Right atrium auricular region (tissue), 2 donors: Measurements from ENCODE around the gene CDK5. TPM values are rescaled to one million over a fixed set of nuclear protein-coding genes. Genes with fewer than 3 reads are reported as not detected.

Experiments used
- DNase-seq: peaks from one replicate; pipeline ENCODE4 v3.0.0-alpha.2; 2019; ENCODE audit warnings: low spot score
- H3K27ac ChIP-seq, 2 donors: fragments of 200-600 bp; sonication (generic); 1 replicate in 1 of 2; 2 replicates in 1 of 2; pipeline ENCODE4 v1.5.1; 2016 to 2019
- H3K27me3 ChIP-seq, 2 donors: fragments of 200-600 bp; sonication (generic); one replicate each; pipeline versions ENCODE4 v1.5.1 to v1.6.0; 2017 to 2019
- H3K36me3 ChIP-seq: fragments of 200-600 bp; sonication (generic); one replicate; pipeline ENCODE4 v1.5.1; 2016
- H3K4me1 ChIP-seq, 2 donors: fragments of 200-600 bp; sonication (generic); one replicate each; pipeline versions ENCODE4 v1.5.1 to v1.6.0; 2017 to 2019
- H3K4me3 ChIP-seq, 2 donors: fragments of 200-600 bp; sonication (generic); 1 replicate in 1 of 2; 2 replicates in 1 of 2; pipeline ENCODE4 v1.5.1; 2017 to 2019; ENCODE audit warnings: mild to moderate bottlenecking in 1 of 2, moderate library complexity in 1 of 2
- H3K9me3 ChIP-seq, 2 donors: fragments of 200-600 bp; sonication (generic); one replicate each; pipeline ENCODE4 v1.5.1; 2019
- CTCF ChIP-seq, 2 donors: fragments of 200-600 bp; sonication (generic); IDR thresholded peaks; one replicate each; pipeline ENCODE4 v1.5.1; 2019; ENCODE audit warnings: antibody characterized with exemption in 2 of 2
- total RNA-seq, 2 donors: library from RNA; depleted of rRNA; stranded (reverse); fragments of >200 nt; gene quantifications; one replicate each; pipeline ENCODE4 v1.1.0, GENCODE V29; 2016

Gene CDK5
- total RNA-seq, 2 donors from 2014 or later, result 4.4 to 4.9 TPM

DNA sequence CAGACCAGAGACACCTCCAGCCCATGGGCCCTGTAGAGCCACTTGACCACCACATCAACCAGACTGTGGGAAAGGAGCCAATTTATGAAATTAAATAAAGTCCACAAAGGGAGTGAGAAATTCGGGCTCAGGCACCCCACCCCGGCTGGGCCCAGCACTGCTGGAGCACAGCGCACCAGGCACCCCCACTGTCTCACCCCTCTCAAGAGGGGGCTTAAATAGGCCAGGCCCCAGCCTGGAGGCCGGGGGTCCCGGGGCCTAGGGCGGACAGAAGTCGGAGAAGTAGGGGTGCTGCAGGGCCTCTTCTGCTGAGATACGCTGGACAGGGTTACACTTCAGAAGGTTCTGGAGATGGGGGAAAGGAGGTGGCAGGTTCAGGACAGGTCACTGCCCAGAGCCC, 3.9 kb downstream of the CDK5 start:
- DNase-seq, result no peak
- H3K4me1 ChIP-seq, result peaks cover 0 to 24% of the 10 kb centered on the region in 2 donors
- no peak overlapping the region for H3K4me3 ChIP-seq
- no peaks in the 10 kb centered on the region for H3K36me3 ChIP-seq
- H3K27ac ChIP-seq, result no peak overlapping the region
- no peaks in the 10 kb centered on the region for H3K9me3 ChIP-seq
- no peak for TF ChIP-seq CTCF (IDR thresholded peaks at IDR 0.05)
- H3K27me3 ChIP-seq, result no peaks in the 10 kb centered on the region

DNA sequence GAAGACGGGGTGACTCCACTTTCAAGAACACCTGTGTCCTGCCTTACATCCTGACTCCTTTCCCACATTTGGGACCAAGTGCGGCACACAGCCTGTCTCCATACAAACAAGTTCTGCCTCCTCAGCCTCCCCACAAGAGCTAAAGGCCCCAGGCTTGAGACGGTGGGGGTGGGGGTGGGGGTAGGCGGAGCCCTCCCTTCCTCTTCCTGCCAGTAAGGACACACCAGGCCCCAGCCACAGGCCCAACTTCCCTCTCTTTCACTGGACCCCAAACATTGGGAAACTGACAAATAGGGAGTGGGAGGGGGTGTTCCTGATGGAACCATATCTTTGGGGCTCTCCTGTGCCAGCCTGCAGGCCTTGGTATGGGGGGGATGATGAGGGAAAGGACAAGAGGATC, 4.6 kb downstream of the CDK5 start:
- peaks cover 0 to 17% of the 10 kb centered on the region in 2 donors for H3K4me1 ChIP-seq
- H3K4me3 ChIP-seq, result no peak overlapping the region
- no peaks in the 10 kb centered on the region for H3K9me3 ChIP-seq
- no peak overlapping the region for H3K27ac ChIP-seq
- no peak for DNase-seq
- TF ChIP-seq CTCF (IDR thresholded peaks at IDR 0.05), result no peak
- no peaks in the 10 kb centered on the region for H3K27me3 ChIP-seq
- no peaks in the 10 kb centered on the region for H3K36me3 ChIP-seq

- H3K27ac ChIP-seq, result no peak overlapping the region
- peaks cover 0 to 18% of the 10 kb centered on the region in 2 donors for H3K4me1 ChIP-seq
- H3K27me3 ChIP-seq, result no peaks in the 10 kb centered on the region
- no peak for DNase-seq
- no peaks in the 10 kb centered on the region for H3K36me3 ChIP-seq
- TF ChIP-seq CTCF (IDR thresholded peaks at IDR 0.05), result no peak
- H3K4me3 ChIP-seq, result peak overlapping the region in 1 of 2 donors; percentile 22
- H3K9me3 ChIP-seq, result no peaks in the 10 kb centered on the region
These were observed 6.6 kb downstream of the CDK5 start for GRCh38 chr7:151051108-151051507.

DNA sequence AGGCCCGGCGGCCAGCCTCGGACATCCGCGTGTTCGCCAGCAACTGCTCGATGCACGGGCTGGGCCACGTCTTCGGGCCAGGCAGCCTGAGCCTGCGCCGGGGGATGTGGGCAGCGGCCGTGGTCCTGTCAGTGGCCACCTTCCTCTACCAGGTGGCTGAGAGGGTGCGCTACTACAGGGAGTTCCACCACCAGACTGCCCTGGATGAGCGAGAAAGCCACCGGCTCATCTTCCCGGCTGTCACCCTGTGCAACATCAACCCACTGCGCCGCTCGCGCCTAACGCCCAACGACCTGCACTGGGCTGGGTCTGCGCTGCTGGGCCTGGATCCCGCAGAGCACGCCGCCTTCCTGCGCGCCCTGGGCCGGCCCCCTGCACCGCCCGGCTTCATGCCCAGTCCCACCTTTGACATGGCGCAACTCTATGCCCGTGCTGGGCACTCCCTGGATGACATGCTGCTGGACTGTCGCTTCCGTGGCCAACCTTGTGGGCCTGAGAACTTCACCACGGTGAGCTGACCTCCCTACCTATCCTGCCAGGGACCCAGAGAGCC, 8.7 kb downstream of the CDK5 start:
- Histone ChIP-seq H3K27me3 (no peaks in the 10 kb centered on the region), H3K4me1 (peaks cover 0 to 18% of the 10 kb centered on the region in 2 donors), H3K36me3 (peaks cover 9% of the 10 kb centered on the region), H3K9me3 (no peaks in the 10 kb centered on the region), H3K4me3 (no peak overlapping the region), H3K27ac (no peak overlapping the region)
- no peak for DNase-seq
- no peak for TF ChIP-seq CTCF (IDR thresholded peaks at IDR 0.05)

GRCh38 chr7:151047976-151048815, 9.5 kb downstream of the CDK5 start, which contains the start of gene ASIC3:
ASIC3 (plus strand) TSS chr7:151048531; CDS start chr7:151048886, 355 bp downstream.
- H3K36me3 ChIP-seq, result peaks cover 9% of the 10 kb centered on the region
- no peak for DNase-seq
- no peak within 1 kb of the TSS for H3K27ac ChIP-seq
- H3K4me1 ChIP-seq, result peaks cover 0 to 18% of the 10 kb centered on the region in 2 donors
- no peaks in the 10 kb centered on the region for H3K27me3 ChIP-seq
- no peak within 1 kb of the TSS for H3K4me3 ChIP-seq
- TF ChIP-seq CTCF (IDR thresholded peaks at IDR 0.05), result no peak
- H3K9me3 ChIP-seq, result no peaks in the 10 kb centered on the region
